ENCODE data around the gene ATOSB.

GRCh38 chr9:35116539-35116897 lies 856 bp upstream of the ATOSB start:
- no peak for TF ChIP-seq POLR2A (IDR thresholded peaks at IDR 0.05; ENCODE audit: low read length)
- no peak for TF ChIP-seq GATA1 (IDR thresholded peaks at IDR 0.05; ENCODE audit: low read depth, low read length)

All from erythroblast (primary cell).